Caco-2 (cell line): ENCODE results near the gene USP38. TPM values are rescaled to one million over a fixed set of nuclear protein-coding genes. Genes with fewer than 3 reads are reported as not detected.
A peak's percentile ranks its signal among the peaks of the same experiment; 100 is the strongest.
"Not testable (repeated sequence)": the region's sequence is repeated elsewhere in the genome, so short reads cannot be mapped to it uniquely, and the experiment has no call there.

Experiments
- BruUV-seq: library from RNA; stranded (reverse); fragments of 400-500 nt; replicated peaks from 2 replicates; lab custom pipeline; 2021; lab: Mats Ljungman, UMichigan
- CTCF ChIA-PET: fragments of 300-600 bp; sonication (Branson Sonifier 250); formaldehyde crosslinking; loops from one replicate; lab custom pipeline; 2022; ENCODE audit warnings: antibody characterized with exemption; lab: Charles Lee
- POLR2A ChIA-PET: fragments of 300-600 bp; sonication (Branson Sonifier 250); formaldehyde crosslinking; loops from one replicate; lab custom pipeline; 2022; ENCODE audit warnings: antibody characterized with exemption; lab: Charles Lee
- DNase-seq, 2 experiments: peaks; one replicate each; pipeline versions ENCODE4 v3.0.0 to v3.0.0-alpha.2; 2020 to 2022
- H3K27me3 ChIP-seq: replicated peaks from 2 replicates; pipeline ENCODE4 v1.6.0; 2011; ENCODE audit warnings: low read length; ENCODE audit not compliant: control insufficient read depth, insufficient read depth
- H3K36me3 ChIP-seq: 2 replicates; pipeline ENCODE4 v1.5.1; 2011; ENCODE audit warnings: low read length; ENCODE audit not compliant: control insufficient read depth, insufficient read depth
- H3K4me1 ChIP-seq: fragments of 250-450 bp; sonication (Bioruptor Pico); 2 replicates; pipeline ENCODE4 v1.5.1; 2020; ENCODE audit warnings: mild to moderate bottlenecking
- H3K4me3 ChIP-seq: 2 replicates; pipeline ENCODE4 v1.5.1; 2011; ENCODE audit warnings: low read depth, mild to moderate bottlenecking, control low read depth, low read length
- H3K9me3 ChIP-seq: fragments of 250-450 bp; sonication (Bioruptor Pico); 2 replicates; pipeline ENCODE4 v1.5.1; 2020; ENCODE audit warnings: mild to moderate bottlenecking, moderate library complexity
- H3K27ac Mint-ChIP-seq: one replicate; pipeline ENCODE4 v1.8.0; 2022; ENCODE audit warnings: mixed read lengths; ENCODE audit not compliant: unreplicated experiment
- H3K27me3 Mint-ChIP-seq: one replicate; pipeline ENCODE4 v1.8.0; 2022; ENCODE audit warnings: mixed read lengths; ENCODE audit not compliant: insufficient read depth, unreplicated experiment
- H3K36me3 Mint-ChIP-seq: one replicate; pipeline ENCODE4 v1.8.0; 2022; ENCODE audit warnings: mild to moderate bottlenecking, mixed read lengths; ENCODE audit not compliant: insufficient read depth, unreplicated experiment
- H3K4me1 Mint-ChIP-seq: one replicate; pipeline ENCODE4 v1.8.0; 2022; ENCODE audit warnings: low read depth, mixed read lengths; ENCODE audit not compliant: unreplicated experiment
- H3K4me3 Mint-ChIP-seq: one replicate; pipeline ENCODE4 v1.8.0; 2022; ENCODE audit warnings: mild to moderate bottlenecking, moderate library complexity, mixed read lengths; ENCODE audit not compliant: unreplicated experiment
- H3K9me3 Mint-ChIP-seq: one replicate; pipeline ENCODE4 v1.8.0; 2022; ENCODE audit warnings: mixed read lengths; ENCODE audit not compliant: unreplicated experiment
- CTCF ChIP-seq, 2 experiments: fragments of 200-600 bp in 1 of 2; IDR thresholded peaks; 1 replicate in 1 of 2; 2 replicates in 1 of 2; pipeline versions ENCODE4 v1.5.1 to v1.8.0; 2011 to 2022; ENCODE audit warnings: antibody characterized with exemption in 1 of 2, control low read depth in 1 of 2, inconsistent platforms in 1 of 2, low read depth in 1 of 2, low read length in 1 of 2, mild to moderate bottlenecking in 1 of 2, moderate library complexity in 1 of 2; ENCODE audit not compliant: insufficient read depth in 1 of 2, severe bottlenecking in 1 of 2, unreplicated experiment in 1 of 2
- intact Hi-C: fragments of 100-400 bp; cut with micrococcal nuclease; formaldehyde crosslinking; loops from one replicate; pipeline ENCODE4 v1.10.0; 2022; ENCODE audit not compliant: unreplicated experiment
- total RNA-seq: library from RNA; stranded (reverse); gene quantifications from 2 replicates; pipeline ENCODE4 v1.2.3, GENCODE V29; 2022

The USP38 gene
- total RNA-seq, 1 experiment from 2014 or later: 19.8 TPM

DNA sequence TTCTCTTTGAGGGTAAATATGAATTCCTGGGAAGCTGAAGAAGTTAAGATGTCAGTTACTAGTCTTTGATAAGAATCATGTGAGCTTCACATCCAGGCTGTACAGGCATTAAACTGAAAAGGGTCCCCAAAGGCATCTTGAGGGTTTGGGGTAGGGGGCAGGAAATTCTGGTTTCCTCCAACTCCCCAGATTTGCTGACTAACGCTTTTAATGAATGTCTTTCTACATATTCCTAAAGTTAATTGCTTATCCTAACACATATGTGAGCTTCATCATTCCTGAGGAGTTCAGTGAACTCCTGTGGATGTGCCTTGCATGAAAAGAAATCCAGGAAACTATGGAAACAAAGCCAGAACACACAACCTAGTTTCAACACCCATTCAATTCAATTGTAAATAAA, 78.1 kb downstream of the USP38 start:
- DNase-seq: no peak
- ChIA-PET POLR2A (no interaction called here), CTCF (no interaction called here)
- Mint-ChIP-seq H3K4me3 (no peak overlapping the region), H3K27me3 (no peaks in the 10 kb centered on the region), H3K9me3 (peaks cover 18% of the 10 kb centered on the region), H3K27ac (no peak overlapping the region), H3K36me3 (no peaks in the 10 kb centered on the region), H3K4me1 (no peaks in the 10 kb centered on the region)
- Histone ChIP-seq H3K4me3 (no peak overlapping the region), H3K4me1 (no peaks in the 10 kb centered on the region), H3K36me3 (no peaks in the 10 kb centered on the region), H3K27me3 (no peaks in the 10 kb centered on the region), H3K9me3 (peaks cover 8% of the 10 kb centered on the region)
- TF ChIP-seq CTCF (IDR thresholded peaks at IDR 0.05; ENCODE audit: insufficient read depth in 1 of 2, low read depth in 1 of 2, low read length in 1 of 2, severe bottlenecking in 1 of 2, unreplicated experiment in 1 of 2): no peak
- intact Hi-C loops: no loop called here
- no TSS peak for BruUV-seq

DNA sequence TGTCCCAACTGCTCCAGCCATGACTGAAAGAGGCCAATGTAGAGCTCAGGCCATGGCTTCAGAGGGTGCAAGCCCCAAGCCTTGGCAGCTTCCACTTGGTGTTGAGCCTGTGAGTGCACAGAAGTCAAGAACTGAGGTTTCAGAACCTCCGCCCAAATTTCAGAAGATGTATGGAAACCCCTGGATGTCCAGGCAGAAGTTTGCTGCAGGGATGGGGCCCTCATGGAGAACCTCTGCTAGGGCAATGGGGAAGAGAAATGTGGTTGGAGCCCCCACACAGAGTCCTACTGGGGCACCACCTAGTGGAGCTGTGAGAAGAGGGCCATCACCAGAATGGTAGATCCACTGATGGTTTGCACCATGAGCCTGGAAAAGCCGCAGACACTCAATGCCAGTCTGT, 83.0 kb downstream of the USP38 start:
- H3K4me3 Mint-ChIP-seq, H3K4me1 Mint-ChIP-seq, BruUV-seq, H3K4me3 ChIP-seq, H3K27me3 ChIP-seq, CTCF ChIA-PET, POLR2A ChIA-PET, H3K27me3 Mint-ChIP-seq, H3K4me1 ChIP-seq, H3K27ac Mint-ChIP-seq, H3K36me3 ChIP-seq, intact Hi-C loops, H3K36me3 Mint-ChIP-seq: not testable (repeated sequence)
- DNase-seq: peak in 1 of 2 experiments; percentile 21
- peaks cover 18% of the 10 kb centered on the region for H3K9me3 ChIP-seq
- peaks cover 18% of the 10 kb centered on the region for H3K9me3 Mint-ChIP-seq

GRCh38 chr4:143270256-143270838, 85.6 kb downstream of the USP38 start:
- no TSS peak for BruUV-seq
- ChIA-PET POLR2A (no interaction called here), CTCF (no interaction called here)
- DNase-seq: no peak
- Mint-ChIP-seq H3K27ac (no peak overlapping the region), H3K9me3 (peaks cover 10% of the 10 kb centered on the region), H3K4me1 (no peaks in the 10 kb centered on the region), H3K4me3 (no peak overlapping the region), H3K36me3 (no peaks in the 10 kb centered on the region), H3K27me3 (no peaks in the 10 kb centered on the region)
- Histone ChIP-seq H3K4me1 (no peaks in the 10 kb centered on the region), H3K36me3 (no peaks in the 10 kb centered on the region), H3K4me3 (no peak overlapping the region), H3K27me3 (no peaks in the 10 kb centered on the region), H3K9me3 (peaks cover 17% of the 10 kb centered on the region)
- intact Hi-C loops: no loop called here
- TF ChIP-seq CTCF (IDR thresholded peaks at IDR 0.05; ENCODE audit: insufficient read depth in 1 of 2, low read depth in 1 of 2, low read length in 1 of 2, severe bottlenecking in 1 of 2, unreplicated experiment in 1 of 2): no peak

Other genes starting within 250 kb of the USP38 start
- 46.9 and 48.9 TPM in 2 replicates for gene GAB1, start 152.0 kb downstream of the USP38 start, total RNA-seq